K562 (cell line): ENCODE measurements around the gene NTM. TPM values are rescaled to one million over a fixed set of nuclear protein-coding genes. Genes with fewer than 3 reads are reported as not detected.

Source experiments
- BRD9 ChIP-seq: fragments of 450-650 bp; IDR thresholded peaks from 2 replicates; pipeline ENCODE4 v1.6.1; 2018; ENCODE audit warnings: low read depth; ENCODE audit not compliant: partially characterized antibody
- CTCFL ChIP-seq: IDR thresholded peaks from 2 replicates; pipeline ENCODE4 v1.6.1; 2011; ENCODE audit warnings: borderline replicate concordance, low read depth, mild to moderate bottlenecking, moderate library complexity, low read length; ENCODE audit not compliant: insufficient read depth, poor library complexity, severe bottlenecking
- NFE2L1 ChIP-seq: fragments of 450-650 bp; IDR thresholded peaks from 2 replicates; pipeline ENCODE4 v1.6.1; 2016; ENCODE audit warnings: missing genetic modification characterization, low read depth, mild to moderate bottlenecking, missing compliant biosample characterization, moderate library complexity, borderline replicate concordance
- PHTF2 ChIP-seq: fragments of 250-450 bp; sonication (Bioruptor Pico); IDR thresholded peaks from 2 replicates; pipeline ENCODE4 v1.5.0; 2021; ENCODE audit warnings: mild to moderate bottlenecking
- RBBP5 ChIP-seq: fragments of 200-600 bp; sonication (generic); IDR thresholded peaks from 2 replicates; pipeline ENCODE4 v1.6.1; 2012; ENCODE audit warnings: borderline replicate concordance, mild to moderate bottlenecking, low read length, control low read depth, inconsistent platforms; ENCODE audit not compliant: insufficient read depth, poor library complexity, severe bottlenecking
- RFX7 ChIP-seq: fragments of 250-450 bp; sonication (Bioruptor Pico); IDR thresholded peaks from 2 replicates; pipeline ENCODE4 v1.5.1; 2021; ENCODE audit warnings: mild to moderate bottlenecking
- SMAD4 ChIP-seq: fragments of 250-450 bp; sonication (Bioruptor Pico); conservative IDR thresholded peaks from 2 replicates; pipeline ENCODE4 v1.8.0; 2021; ENCODE audit warnings: inconsistent platforms, mild to moderate bottlenecking, moderate library complexity
- XRCC4 ChIP-seq: IDR thresholded peaks from one replicate; pipeline ENCODE4 v1.6.1; 2011; ENCODE audit not compliant: insufficient read depth, insufficient read length; ENCODE audit errors: extremely low read depth
- ZHX1 ChIP-seq: fragments of 150-350 bp; conservative IDR thresholded peaks from 2 replicates; pipeline ENCODE4 v1.6.1; 2014; ENCODE audit warnings: low read length
- ZNF253 ChIP-seq: fragments of 250-450 bp; sonication (Bioruptor Pico); conservative IDR thresholded peaks from 2 replicates; pipeline ENCODE4 v1.6.1; 2021; ENCODE audit warnings: mild to moderate bottlenecking
- ZNF586 ChIP-seq: fragments of 450-650 bp; formaldehyde crosslinking; conservative IDR thresholded peaks from 2 replicates; pipeline ENCODE4 v1.4.0; 2020; ENCODE audit warnings: mild to moderate bottlenecking, moderate library complexity
- polyA plus RNA-seq, 8 experiments: library from polyadenylated mRNA; depleted of rRNA in 4 of 8; stranded (reverse) in 5 of 8; unstranded in 3 of 8; fragments of >200 nt; fragmentation: Nextera tagmentation in 2 of 8; fragmentation: Illumina TruSeq in 1 of 8; extraction: Ambion mirVana in 2 of 8; extraction: Trizol in 1 of 8; gene quantifications; 2 replicates each; pipeline versions ENCODE4 v1.2.1 to v1.2.3, GENCODE V29; 2011 to 2014; ENCODE audit warnings: inconsistent platforms in 1 of 8, missing spikeins in 1 of 8
- total RNA-seq, 7 experiments: library from RNA; depleted of rRNA in 6 of 7; stranded (reverse); fragments of >200 nt in 6 of 7; fragmentation: Illumina TruSeq in 2 of 7; extraction: Trizol in 2 of 7; gene quantifications; 2 replicates each; pipeline versions ENCODE4 v1.2.1 to v1.2.3, GENCODE V29; 2011 to 2021; ENCODE audit warnings: low replicate concordance in 1 of 7

NTM gene
- total and polyA plus RNA-seq, 9 of the 15 experiments (the other 6 are each of a cell fraction or from before 2014, with no cell fraction given) = not detected

- TF ChIP-seq ZHX1 = no peak
- TF ChIP-seq BRD9 = no peak
- TF ChIP-seq RBBP5 = no peak
- TF ChIP-seq ZNF253 (CRISPR knock-in tag) = no peak
- TF ChIP-seq RFX7 (CRISPR knock-in tag) = no peak
- TF ChIP-seq ZNF586 (CRISPR knock-in tag) = no peak
- no peak for TF ChIP-seq PHTF2 (CRISPR knock-in tag)
- TF ChIP-seq SMAD4 (CRISPR knock-in tag) = no peak
- TF ChIP-seq CTCFL = no peak
- TF ChIP-seq XRCC4 = no peak
- no peak for TF ChIP-seq NFE2L1 (tag)
Measured at GRCh38 chr11:131762346-131763110, 392.1 kb downstream of the NTM start (continued).
